Fibroblast of the aortic adventitia (primary cell): ENCODE data around the gene KPNB1. TPM values are rescaled to one million over a fixed set of nuclear protein-coding genes. Genes with fewer than 3 reads are reported as not detected.
"Not testable (repeated sequence)": the region's sequence is repeated elsewhere in the genome, so short reads cannot be mapped to it uniquely, and the experiment has no call there.

ENCODE experiments used
- DNase-seq: peaks from one replicate; pipeline ENCODE4 v3.0.0-alpha.2; 2010; ENCODE audit warnings: low read depth
- H3K4me3 ChIP-seq: 2 replicates; pipeline ENCODE4 v1.5.1; 2011; ENCODE audit warnings: low read depth, mild to moderate bottlenecking, control low read depth, low read length, moderate library complexity
- total RNA-seq: library from RNA; depleted of rRNA; stranded (reverse); fragments of >200 nt; gene quantifications from 2 replicates; pipeline ENCODE4 v1.2.3, GENCODE V29; 2012; ENCODE audit warnings: low replicate concordance
- TF ChIP-seq, protein P1 (sequence below): IDR thresholded peaks from 2 replicates; pipeline ENCODE4 v1.5.1; 2011; ENCODE audit warnings: mild to moderate bottlenecking, low read length, control low read depth, inconsistent platforms; ENCODE audit not compliant: insufficient read depth

The KPNB1 gene
- total RNA-seq, 1 donor, result 473 TPM

GRCh38 chr17:47675380-47676198, 25.9 kb downstream of the KPNB1 start:
- DNase-seq, result no peak
- TF ChIP-seq, protein P1, sequence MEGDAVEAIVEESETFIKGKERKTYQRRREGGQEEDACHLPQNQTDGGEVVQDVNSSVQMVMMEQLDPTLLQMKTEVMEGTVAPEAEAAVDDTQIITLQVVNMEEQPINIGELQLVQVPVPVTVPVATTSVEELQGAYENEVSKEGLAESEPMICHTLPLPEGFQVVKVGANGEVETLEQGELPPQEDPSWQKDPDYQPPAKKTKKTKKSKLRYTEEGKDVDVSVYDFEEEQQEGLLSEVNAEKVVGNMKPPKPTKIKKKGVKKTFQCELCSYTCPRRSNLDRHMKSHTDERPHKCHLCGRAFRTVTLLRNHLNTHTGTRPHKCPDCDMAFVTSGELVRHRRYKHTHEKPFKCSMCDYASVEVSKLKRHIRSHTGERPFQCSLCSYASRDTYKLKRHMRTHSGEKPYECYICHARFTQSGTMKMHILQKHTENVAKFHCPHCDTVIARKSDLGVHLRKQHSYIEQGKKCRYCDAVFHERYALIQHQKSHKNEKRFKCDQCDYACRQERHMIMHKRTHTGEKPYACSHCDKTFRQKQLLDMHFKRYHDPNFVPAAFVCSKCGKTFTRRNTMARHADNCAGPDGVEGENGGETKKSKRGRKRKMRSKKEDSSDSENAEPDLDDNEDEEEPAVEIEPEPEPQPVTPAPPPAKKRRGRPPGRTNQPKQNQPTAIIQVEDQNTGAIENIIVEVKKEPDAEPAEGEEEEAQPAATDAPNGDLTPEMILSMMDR, result no peak
- no peak overlapping the region for H3K4me3 ChIP-seq

DNA sequence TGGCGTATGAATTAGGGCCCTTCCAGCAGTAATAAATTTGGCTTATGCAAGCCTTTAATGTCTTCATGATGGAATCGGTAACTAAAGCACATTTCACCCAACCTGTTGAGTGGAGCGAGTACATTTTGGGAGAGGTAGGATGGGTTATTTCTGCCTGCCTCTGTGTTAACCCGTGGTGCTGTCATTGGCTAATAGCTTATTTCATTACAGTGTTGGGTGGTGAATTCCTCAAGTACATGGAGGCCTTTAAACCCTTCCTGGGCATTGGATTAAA, 26.4 kb downstream of the KPNB1 start:
- TF ChIP-seq, protein P1, result no peak
- H3K4me3 ChIP-seq, result no peak overlapping the region
- no peak for DNase-seq

- no peak overlapping the region for H3K4me3 ChIP-seq
- TF ChIP-seq, protein P1, result no peak
- no peak for DNase-seq
Observed at GRCh38 chr17:47676510-47677165, 26.9 kb downstream of the KPNB1 start.

DNA sequence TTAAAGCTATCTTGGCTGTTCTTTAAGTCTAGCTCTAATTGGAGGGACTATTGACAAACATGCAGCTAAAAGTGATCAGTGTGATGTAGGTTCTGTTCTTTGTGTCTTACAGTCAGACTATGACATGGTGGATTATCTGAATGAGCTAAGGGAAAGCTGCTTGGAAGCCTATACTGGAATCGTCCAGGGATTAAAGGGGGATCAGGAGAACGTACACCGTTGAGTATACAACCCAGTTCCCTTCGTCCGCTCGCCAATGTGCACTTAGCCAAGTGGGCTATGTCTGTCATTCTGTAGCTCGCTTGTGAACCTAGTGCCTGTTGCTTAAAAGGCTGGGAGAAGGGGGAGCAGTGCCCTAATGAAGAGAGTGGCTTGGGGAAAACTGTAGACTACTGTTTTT, 28.5 kb downstream of the KPNB1 start:
- no peak for DNase-seq

GRCh38 chr17:47682138-47682537, 32.4 kb downstream of the KPNB1 start:
- DNase-seq, result no peak
- TF ChIP-seq, protein P1, result no peak
- no peak overlapping the region for H3K4me3 ChIP-seq

More for the DNA sequence above, 28.5 kb downstream of the KPNB1 start:
- H3K4me3 ChIP-seq, result no peak overlapping the region
- TF ChIP-seq, protein P1, result no peak

GRCh38 chr17:47682727-47683126, 33.0 kb downstream of the KPNB1 start:
- H3K4me3 ChIP-seq, DNase-seq: not testable (repeated sequence)

- DNase-seq, result no peak
- H3K4me3 ChIP-seq, result no peak overlapping the region
- TF ChIP-seq, protein P1, result no peak
Observed at GRCh38 chr17:47684025-47684424, 34.3 kb downstream of the KPNB1 start.
